Skeletal muscle tissue (tissue), 4 donors: ENCODE measurements around the gene PLVAP. TPM values are rescaled to one million over a fixed set of nuclear protein-coding genes. Genes with fewer than 3 reads are reported as not detected.

Source experiments
- H3K27ac ChIP-seq: one replicate; pipeline ENCODE4 v1.7.0; 2013; ENCODE audit warnings: mild to moderate bottlenecking, low read depth, low read length, inconsistent platforms
- H3K27me3 ChIP-seq, 3 donors: one replicate each; pipeline ENCODE4 v1.7.0; 2013; ENCODE audit warnings: low read length in 3 of 3; ENCODE audit not compliant: control insufficient read depth in 3 of 3, insufficient read depth in 3 of 3
- H3K36me3 ChIP-seq, 3 donors: one replicate each; pipeline ENCODE4 v1.7.0; 2013; ENCODE audit warnings: low read length in 3 of 3; ENCODE audit not compliant: control insufficient read depth in 3 of 3, insufficient read depth in 3 of 3
- H3K4me1 ChIP-seq, 3 donors: one replicate each; pipeline ENCODE4 v1.7.0; 2013; ENCODE audit warnings: low read length in 3 of 3, mild to moderate bottlenecking in 3 of 3; ENCODE audit not compliant: control insufficient read depth in 3 of 3, insufficient read depth in 3 of 3
- H3K4me3 ChIP-seq, 3 donors: one replicate each; pipeline ENCODE4 v1.7.0; 2013; ENCODE audit warnings: low read length in 3 of 3
- H3K9ac ChIP-seq, 3 donors: one replicate each; pipeline ENCODE4 v1.7.0; 2013; ENCODE audit warnings: low read length in 3 of 3, mild to moderate bottlenecking in 3 of 3, moderate library complexity in 2 of 3, low read depth in 1 of 3
- H3K9me3 ChIP-seq, 3 donors: one replicate each; pipeline ENCODE4 v1.7.0; 2013; ENCODE audit warnings: low read length in 3 of 3; ENCODE audit not compliant: control insufficient read depth in 3 of 3
- total RNA-seq: library from RNA; depleted of rRNA; stranded (reverse); fragments of >200 nt; gene quantifications from one replicate; pipeline ENCODE4 v1.2.3, GENCODE V29; 2014
- donor health status: Osteomylitis.

The PLVAP gene
- total RNA-seq, 1 donor from 2014 or later: 12.5 TPM

DNA sequence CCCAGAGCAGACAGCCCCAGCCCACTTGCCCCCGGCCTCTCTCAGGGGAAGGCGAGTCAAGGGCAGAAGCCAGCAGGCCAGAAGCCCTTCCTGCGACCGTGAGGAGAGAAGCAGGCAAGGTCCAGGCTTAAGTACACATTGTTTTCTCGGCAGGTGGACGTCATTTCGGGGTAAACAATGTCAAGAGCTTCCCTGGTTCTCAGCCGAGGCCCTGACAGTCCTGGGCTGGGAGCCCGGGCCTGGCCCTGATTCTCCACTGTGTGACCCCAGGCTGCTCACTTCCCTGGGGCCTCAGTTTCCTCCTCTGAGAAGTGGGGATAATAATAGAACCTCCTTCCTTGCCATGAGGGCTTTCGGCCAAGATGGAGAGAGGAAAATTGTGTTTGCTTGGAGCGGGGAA, 19.4 kb downstream of the PLVAP start:
- no peak overlapping the region for H3K9ac ChIP-seq
- no peak overlapping the region for H3K4me3 ChIP-seq
- peaks cover 0 to 3% (median 0%) of the 10 kb centered on the region in 3 donors for H3K36me3 ChIP-seq
- peaks cover 5 to 9% (median 8%) of the 10 kb centered on the region in 3 donors for H3K4me1 ChIP-seq
- H3K27ac ChIP-seq: peak overlapping the region; percentile 9
- no peaks in the 10 kb centered on the region for H3K9me3 ChIP-seq
- no peaks in the 10 kb centered on the region for H3K27me3 ChIP-seq

DNA sequence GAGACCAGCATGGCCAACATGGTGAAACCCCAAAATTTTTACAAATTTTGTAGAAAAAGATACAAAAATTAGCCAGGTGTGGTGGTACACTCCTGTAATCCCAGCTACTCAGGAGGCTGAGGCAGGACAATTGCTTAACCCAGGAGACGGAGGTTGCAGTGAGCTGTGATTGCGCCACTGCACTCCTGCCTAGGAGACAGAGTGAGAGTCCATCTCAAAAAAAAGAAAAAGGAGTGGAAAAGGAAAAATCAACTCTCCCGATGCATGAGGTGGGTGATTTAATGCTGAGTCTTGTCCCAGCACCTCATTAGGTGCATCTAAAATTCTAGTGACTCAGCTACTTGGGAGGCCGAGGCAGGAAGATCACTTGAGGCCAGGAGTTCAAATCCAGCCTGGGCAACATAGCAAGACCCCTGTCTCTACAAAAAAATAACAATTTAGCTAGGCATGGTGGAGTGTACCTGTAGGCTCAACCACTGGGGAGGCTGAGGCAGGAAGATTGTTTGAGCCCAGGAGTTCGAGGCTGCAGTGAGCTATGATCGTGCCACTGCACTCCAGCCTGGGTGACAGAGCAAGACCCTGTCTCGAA, 20.0 kb downstream of the PLVAP start:
- Histone ChIP-seq H3K36me3 (peaks cover 0 to 3% (median 0%) of the 10 kb centered on the region in 3 donors), H3K27ac (no peak overlapping the region), H3K27me3 (no peaks in the 10 kb centered on the region), H3K9ac (no peak overlapping the region), H3K9me3 (no peaks in the 10 kb centered on the region), H3K4me3 (no peak overlapping the region), H3K4me1 (peaks cover 9 to 12% (median 10%) of the 10 kb centered on the region in 3 donors)

DNA sequence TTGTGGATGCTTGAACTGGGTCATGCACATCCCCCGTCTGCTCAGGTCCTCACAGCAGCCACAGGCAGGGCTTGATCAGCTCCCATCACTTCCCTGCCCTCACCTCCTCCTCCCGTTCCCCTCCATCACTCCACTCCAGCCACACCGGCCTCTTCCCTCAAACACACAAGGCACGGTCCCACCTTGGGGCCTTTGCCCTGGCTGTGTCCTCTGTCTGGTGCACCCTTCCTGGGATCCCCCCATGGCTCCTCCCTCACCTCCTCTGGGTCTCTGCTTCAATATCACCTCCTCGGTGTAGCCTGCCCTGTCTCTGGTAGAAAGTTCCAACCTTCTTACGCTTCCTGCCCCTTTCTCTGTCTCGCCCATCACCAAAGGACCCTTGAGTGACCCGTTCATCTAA, 23.8 kb downstream of the PLVAP start:
- Histone ChIP-seq H3K9me3 (no peaks in the 10 kb centered on the region), H3K4me1 (peaks cover 21 to 23% (median 22%) of the 10 kb centered on the region in 3 donors), H3K27me3 (peaks cover 0 to 3% (median 0%) of the 10 kb centered on the region in 3 donors), H3K4me3 (no peak overlapping the region), H3K27ac (no peak overlapping the region), H3K36me3 (no peaks in the 10 kb centered on the region), H3K9ac (no peak overlapping the region)

DNA sequence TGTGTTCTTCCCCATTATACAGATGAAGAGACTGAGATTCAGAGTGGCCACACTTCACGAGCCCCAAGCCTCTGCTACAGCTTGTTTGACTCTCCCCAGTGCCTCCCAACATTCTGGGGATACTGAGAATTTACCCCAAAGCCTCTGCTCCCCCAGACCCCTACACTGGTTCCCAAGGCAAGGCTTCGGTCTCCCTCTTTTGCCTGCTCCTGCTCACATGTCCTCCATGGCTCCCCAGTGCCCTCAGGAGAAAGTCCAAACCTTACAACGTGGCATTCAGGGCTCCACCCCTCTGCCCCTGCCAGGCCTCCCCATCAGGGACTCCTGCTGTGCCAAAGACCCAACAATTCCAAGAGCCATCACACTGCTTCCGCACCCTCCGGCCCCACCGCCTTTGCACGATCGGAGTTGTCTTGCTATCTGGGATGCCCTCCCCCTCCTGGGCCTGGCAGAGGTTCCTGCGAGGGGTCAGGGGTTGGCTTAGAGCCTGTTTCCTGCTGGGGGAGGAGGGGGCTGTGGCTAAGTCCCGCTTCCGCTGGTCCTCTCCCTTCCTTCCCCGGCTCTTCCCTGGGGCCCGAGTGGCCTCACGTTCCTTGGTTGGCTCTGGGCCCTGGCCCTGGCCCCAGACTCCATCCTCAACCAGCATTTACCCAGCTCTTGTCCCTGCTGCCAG, 24.4 kb downstream of the PLVAP start:
- Histone ChIP-seq H3K4me1 (peaks cover 22 to 30% (median 27%) of the 10 kb centered on the region in 3 donors), H3K36me3 (no peaks in the 10 kb centered on the region), H3K9me3 (no peaks in the 10 kb centered on the region), H3K4me3 (no peak overlapping the region), H3K9ac (peak overlapping the region in 1 of 3 donors; percentile 16), H3K27ac (no peak overlapping the region), H3K27me3 (peaks cover 0 to 3% (median 0%) of the 10 kb centered on the region in 3 donors)

DNA sequence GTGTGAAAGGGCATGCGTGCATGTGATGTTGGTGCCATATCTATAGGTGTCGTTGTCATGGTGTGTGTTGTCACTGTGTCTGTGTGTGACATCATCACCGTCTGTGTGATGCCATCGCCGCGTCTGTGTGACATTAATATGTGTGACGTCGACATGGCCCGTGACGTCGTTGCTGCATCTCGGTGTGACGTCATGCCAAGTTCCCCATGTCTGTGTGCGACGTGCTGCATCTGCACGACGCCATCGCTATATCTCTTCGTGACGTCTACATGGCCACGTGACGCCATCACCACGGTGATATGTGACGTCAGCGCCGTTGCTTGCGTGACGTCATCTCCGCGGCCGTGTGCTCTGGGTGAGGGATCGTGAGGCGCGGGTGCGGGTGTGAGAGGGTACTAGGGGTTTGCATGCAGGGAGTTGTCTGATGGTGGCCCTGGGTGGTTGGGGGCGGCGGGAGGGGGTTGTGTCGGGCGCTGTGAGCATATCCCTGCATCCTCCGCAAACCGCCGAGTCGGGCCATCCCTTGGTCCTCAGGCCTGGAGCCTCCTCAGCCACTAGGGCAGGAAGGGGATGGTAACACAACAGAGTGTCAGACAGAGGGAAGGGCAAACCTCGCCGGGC, 25.2 kb downstream of the PLVAP start:
- Histone ChIP-seq H3K4me3 (no peak overlapping the region), H3K9me3 (no peaks in the 10 kb centered on the region), H3K4me1 (peaks cover 29 to 38% (median 34%) of the 10 kb centered on the region in 3 donors), H3K9ac (no peak overlapping the region), H3K27me3 (peaks cover 0 to 3% (median 0%) of the 10 kb centered on the region in 3 donors), H3K36me3 (no peaks in the 10 kb centered on the region), H3K27ac (no peak overlapping the region)

DNA sequence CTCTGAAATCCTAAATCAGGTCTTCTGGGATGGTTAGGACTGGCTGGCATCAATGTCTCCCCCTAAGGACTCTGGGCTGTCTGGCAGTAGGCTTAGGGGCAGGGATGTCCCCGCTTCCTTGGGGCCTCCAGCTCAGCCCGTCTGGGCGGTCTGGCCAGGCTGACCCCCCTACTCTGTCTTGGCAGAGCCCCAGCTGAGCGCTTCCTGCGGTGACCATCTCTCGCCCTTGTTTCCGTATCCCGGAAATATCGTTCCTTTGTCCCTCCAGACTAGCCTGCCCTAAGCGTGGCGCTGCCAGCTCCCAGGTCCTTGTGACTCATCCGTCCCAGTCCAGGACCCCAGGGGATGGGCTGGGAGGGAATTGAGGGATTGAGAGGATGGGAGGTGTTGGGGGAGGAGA, 28.4 kb downstream of the PLVAP start:
- Histone ChIP-seq H3K4me3 (peak overlapping the region in 2 of 3 donors; percentile 22 to 23), H3K36me3 (no peaks in the 10 kb centered on the region), H3K9me3 (no peaks in the 10 kb centered on the region), H3K9ac (peak overlapping the region in 1 of 3 donors; percentile 45), H3K27ac (peak overlapping the region; percentile 87), H3K27me3 (peaks cover 0 to 3% (median 0%) of the 10 kb centered on the region in 3 donors), H3K4me1 (peaks cover 34 to 45% (median 39%) of the 10 kb centered on the region in 3 donors)

DNA sequence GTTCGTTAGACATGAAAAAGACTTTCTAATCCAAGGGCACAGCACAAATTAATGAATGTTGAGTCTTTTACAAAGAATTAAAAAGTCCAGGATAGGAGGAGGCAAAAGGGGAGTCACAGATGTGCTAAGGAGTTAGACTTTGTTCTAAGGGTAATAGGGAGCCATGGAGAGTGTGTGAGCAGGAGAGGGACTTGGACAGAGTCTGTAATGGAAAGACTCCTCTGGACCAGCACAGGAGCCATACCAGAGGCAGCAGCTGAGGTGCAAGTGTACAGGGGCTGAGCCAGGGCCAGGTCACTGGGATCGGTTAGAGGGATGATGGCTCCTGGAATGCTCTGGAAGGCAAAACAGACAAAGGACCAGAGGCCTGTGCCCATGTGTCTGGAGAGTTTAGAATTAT, 29.3 kb downstream of the PLVAP start:
- Histone ChIP-seq H3K4me1 (peaks cover 32 to 41% (median 36%) of the 10 kb centered on the region in 3 donors), H3K27me3 (peaks cover 0 to 3% (median 0%) of the 10 kb centered on the region in 3 donors), H3K27ac (peak overlapping the region; percentile 87), H3K9me3 (no peaks in the 10 kb centered on the region), H3K9ac (peak overlapping the region in 2 of 3 donors; percentile 57 to 59), H3K36me3 (no peaks in the 10 kb centered on the region), H3K4me3 (peak overlapping the region in 1 of 3 donors; percentile 29)

DNA sequence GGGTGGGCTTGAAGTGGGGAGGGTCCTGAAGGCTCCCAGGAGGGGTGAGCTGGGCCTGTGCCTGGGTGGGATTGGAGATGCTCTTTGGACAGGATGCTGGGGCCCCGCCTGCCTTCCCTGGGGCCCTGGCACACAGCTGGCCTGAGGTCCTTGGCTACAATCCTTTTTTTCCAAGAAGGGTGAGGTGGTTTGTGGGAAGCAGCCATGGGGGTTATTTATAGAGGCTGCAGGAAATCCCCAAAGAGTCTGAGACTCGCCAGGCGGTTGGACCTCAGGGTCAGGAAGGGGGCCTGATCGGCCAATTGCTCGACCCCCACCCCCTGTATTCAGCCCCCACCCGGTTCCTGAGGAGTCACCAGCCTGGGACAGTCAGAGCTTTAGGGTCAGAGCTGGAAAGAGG, 29.8 kb downstream of the PLVAP start:
- H3K27me3 ChIP-seq: peaks cover 0 to 3% (median 0%) of the 10 kb centered on the region in 3 donors
- H3K9ac ChIP-seq: peak overlapping the region in 2 of 3 donors; percentile 57 to 59
- H3K4me3 ChIP-seq: peak overlapping the region in 1 of 3 donors; percentile 29
- H3K27ac ChIP-seq: peak overlapping the region; percentile 87
- peaks cover 28 to 36% (median 34%) of the 10 kb centered on the region in 3 donors for H3K4me1 ChIP-seq
- H3K9me3 ChIP-seq: no peaks in the 10 kb centered on the region
- H3K36me3 ChIP-seq: peaks cover 0 to 1% (median 0%) of the 10 kb centered on the region in 3 donors

DNA sequence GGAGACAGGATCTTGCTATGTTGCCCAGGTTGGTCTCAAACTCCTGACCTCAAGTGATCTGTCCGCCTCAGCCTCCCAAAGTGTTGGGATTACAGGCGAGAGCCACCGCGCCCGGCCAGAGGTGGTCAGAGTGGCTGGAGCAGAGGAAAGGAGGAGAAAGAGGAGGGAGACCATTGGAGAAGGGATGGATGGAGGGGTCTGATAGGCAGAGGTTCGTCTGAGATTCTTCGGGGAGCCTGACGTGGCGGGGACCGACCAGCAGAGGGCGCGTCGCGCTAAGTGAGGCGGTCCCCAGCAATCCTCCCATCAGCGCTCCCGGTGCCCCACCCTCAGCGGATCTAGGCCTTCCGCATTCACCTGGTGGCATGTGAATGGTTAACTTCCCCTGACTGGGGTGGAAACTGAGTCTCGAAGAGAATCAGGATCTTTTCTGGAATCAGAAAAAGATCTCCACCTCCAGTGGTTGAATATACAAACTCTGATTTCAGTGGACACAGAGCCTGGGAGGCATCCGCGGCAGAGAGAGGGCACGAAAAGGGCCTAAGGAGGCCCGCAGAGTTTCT, 31.0 kb downstream of the PLVAP start:
- peaks cover 0 to 6% (median 0%) of the 10 kb centered on the region in 3 donors for H3K36me3 ChIP-seq
- H3K4me3 ChIP-seq: no peak overlapping the region
- H3K9ac ChIP-seq: no peak overlapping the region
- peaks cover 28 to 31% (median 29%) of the 10 kb centered on the region in 3 donors for H3K4me1 ChIP-seq
- no peaks in the 10 kb centered on the region for H3K9me3 ChIP-seq
- peak overlapping the region; percentile 87 for H3K27ac ChIP-seq
- no peaks in the 10 kb centered on the region for H3K27me3 ChIP-seq
